HFFc6 (cell line): ENCODE measurements around the gene RNF130. TPM values are rescaled to one million over a fixed set of nuclear protein-coding genes. Genes with fewer than 3 reads are reported as not detected.

Experiments
- DNase-seq: peaks from one replicate; pipeline ENCODE4 v3.0.0-alpha.2; 2018
- H3K27ac Mint-ChIP-seq: 2 replicates; pipeline ENCODE4 v1.8.0; 2020; ENCODE audit warnings: mild to moderate bottlenecking, mixed read lengths
- H3K27me3 Mint-ChIP-seq: 2 replicates; pipeline ENCODE4 v1.8.0; 2021; ENCODE audit warnings: mild to moderate bottlenecking, moderate library complexity, mixed read lengths; ENCODE audit not compliant: insufficient read depth
- H3K36me3 Mint-ChIP-seq: 2 replicates; pipeline ENCODE4 v1.8.0; 2021; ENCODE audit warnings: low read depth, mixed read lengths
- H3K4me1 Mint-ChIP-seq: 2 replicates; pipeline ENCODE4 v1.8.0; 2020; ENCODE audit warnings: low read depth, mixed read lengths
- H3K4me3 Mint-ChIP-seq: 2 replicates; pipeline ENCODE4 v1.8.0; 2020; ENCODE audit warnings: mild to moderate bottlenecking, moderate library complexity, mixed read lengths
- H3K9me3 Mint-ChIP-seq: 2 replicates; pipeline ENCODE4 v1.8.0; 2020; ENCODE audit warnings: mild to moderate bottlenecking, mixed read lengths
- CTCF ChIP-seq: fragments of 200-600 bp; sonication (generic); IDR thresholded peaks from 2 replicates; pipeline ENCODE4 v1.5.0; 2021; ENCODE audit warnings: antibody characterized with exemption, mild to moderate bottlenecking
- total RNA-seq, 6 experiments: library from RNA; stranded (reverse); fragmentation: NEBNext Ultra II Directional; extraction: Animal tissue kit (Norgen Biotek cat#: 25700); gene quantifications; 2 replicates in 1 of 6; 3 replicates in 5 of 6; pipeline ENCODE4 v1.2.3, GENCODE V29; 2021

Gene RNF130
- total RNA-seq, 6 experiments from 2014 or later = 0.37 to 7.5 (median 0.93) TPM

GRCh38 chr5:180117000-180117725, 45.6 kb upstream of the RNF130 start:
- TF ChIP-seq CTCF = no peak
- Mint-ChIP-seq H3K27ac (no peak overlapping the region), H3K4me1 (no peaks in the 10 kb centered on the region), H3K27me3 (peaks cover 2% of the 10 kb centered on the region), H3K9me3 (peaks cover 41% of the 10 kb centered on the region), H3K4me3 (no peak overlapping the region), H3K36me3 (peaks cover 12% of the 10 kb centered on the region; the same call in 1 of the 2 replicates)
- no peak for DNase-seq

- Mint-ChIP-seq H3K36me3 (peaks cover 12% of the 10 kb centered on the region; the same call in 1 of the 2 replicates), H3K27ac (no peak overlapping the region), H3K9me3 (peaks cover 40% of the 10 kb centered on the region), H3K27me3 (peaks cover 2% of the 10 kb centered on the region), H3K4me3 (no peak overlapping the region), H3K4me1 (no peaks in the 10 kb centered on the region)
- DNase-seq = no peak
- TF ChIP-seq CTCF = no peak
These were observed 44.8 kb upstream of the RNF130 start for GRCh38 chr5:180116077-180116999.

- H3K27ac Mint-ChIP-seq = no peak overlapping the region
These were observed 43.9 kb upstream of the RNF130 start for GRCh38 chr5:180115326-180116076.

GRCh38 chr5:180114304-180115003, 42.9 kb upstream of the RNF130 start:
- no peaks in the 10 kb centered on the region for H3K4me1 Mint-ChIP-seq
- no peak for DNase-seq
- TF ChIP-seq CTCF = no peak
- peaks cover 2% of the 10 kb centered on the region for H3K27me3 Mint-ChIP-seq
- H3K4me3 Mint-ChIP-seq = no peak overlapping the region
- H3K27ac Mint-ChIP-seq = no peak overlapping the region
- peaks cover 12% of the 10 kb centered on the region; the same call in 1 of the 2 replicates for H3K36me3 Mint-ChIP-seq
- H3K9me3 Mint-ChIP-seq = peaks cover 42% of the 10 kb centered on the region

More at GRCh38 chr5:180115326-180116076, 43.9 kb upstream of the RNF130 start:
- H3K4me1 Mint-ChIP-seq = no peaks in the 10 kb centered on the region
- peaks cover 12% of the 10 kb centered on the region; the same call in 1 of the 2 replicates for H3K36me3 Mint-ChIP-seq
- peaks cover 2% of the 10 kb centered on the region for H3K27me3 Mint-ChIP-seq
- no peak overlapping the region for H3K4me3 Mint-ChIP-seq
- peaks cover 35% of the 10 kb centered on the region for H3K9me3 Mint-ChIP-seq
- TF ChIP-seq CTCF = no peak
- DNase-seq = no peak
